Muscle layer of colon (tissue), 2 donors: ENCODE data around the gene RBM4.

ENCODE experiments used
- H3K27ac ChIP-seq: one replicate; pipeline ENCODE4 v1.7.0; 2013; ENCODE audit warnings: low read depth, mild to moderate bottlenecking, low read length, moderate library complexity
- H3K27me3 ChIP-seq, 2 donors: one replicate each; pipeline ENCODE4 v1.7.0; 2013; ENCODE audit warnings: low read length in 2 of 2, mild to moderate bottlenecking in 2 of 2; ENCODE audit not compliant: insufficient read depth in 2 of 2, control insufficient read depth in 1 of 2
- H3K36me3 ChIP-seq: one replicate; pipeline ENCODE4 v1.7.0; 2013; ENCODE audit warnings: mild to moderate bottlenecking, low read length; ENCODE audit not compliant: insufficient read depth
- H3K4me1 ChIP-seq: one replicate; pipeline ENCODE4 v1.7.0; 2013; ENCODE audit warnings: mild to moderate bottlenecking, low read length; ENCODE audit not compliant: insufficient read depth
- H3K4me3 ChIP-seq, 2 donors: one replicate each; pipeline ENCODE4 v1.7.0; 2013; ENCODE audit warnings: low read length in 2 of 2, low read depth in 1 of 2, mild to moderate bottlenecking in 1 of 2, moderate library complexity in 1 of 2
- H3K9ac ChIP-seq: one replicate; pipeline ENCODE4 v1.7.0; 2013; ENCODE audit warnings: low read length
- H3K9me3 ChIP-seq: one replicate; pipeline ENCODE4 v1.7.0; 2013; ENCODE audit warnings: mild to moderate bottlenecking, low read length
- donor health status: abdominal sarcoma.
- donor health status: Adenocarcinoma of cecum.

Gene RBM4

DNA sequence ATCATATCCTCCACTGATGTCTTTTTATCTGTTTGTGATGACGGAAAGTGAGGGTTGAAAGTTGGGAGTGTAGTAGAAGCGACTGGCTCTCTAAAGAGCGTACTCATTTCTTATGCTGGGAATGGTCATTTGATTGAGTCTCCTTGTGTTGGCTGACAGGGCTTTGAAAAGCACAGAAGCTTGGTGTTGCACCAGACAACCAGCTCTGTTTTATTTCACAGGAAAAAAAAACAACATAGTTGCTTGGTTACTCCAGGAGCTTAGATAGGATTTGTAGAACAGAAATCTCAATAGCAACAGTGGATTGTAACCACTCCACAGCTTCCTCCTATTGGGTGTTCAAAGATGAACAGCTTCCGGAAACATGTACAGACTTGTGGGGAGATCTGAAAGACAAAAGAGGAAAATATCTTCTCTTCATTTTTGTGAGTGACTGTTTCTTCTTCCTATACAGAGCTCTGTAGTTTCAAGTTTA, 19.4 kb upstream of the RBM4 start:
- H3K36me3 ChIP-seq, result peaks cover 24% of the 10 kb centered on the region
- peak overlapping the region; percentile 91 for H3K27ac ChIP-seq
- H3K27me3 ChIP-seq, result no peaks in the 10 kb centered on the region
- peaks cover 61% of the 10 kb centered on the region for H3K4me1 ChIP-seq
- H3K9ac ChIP-seq, result peak overlapping the region; percentile 91
- no peaks in the 10 kb centered on the region for H3K9me3 ChIP-seq
- peak overlapping the region; percentile 92 to 94 for H3K4me3 ChIP-seq

DNA sequence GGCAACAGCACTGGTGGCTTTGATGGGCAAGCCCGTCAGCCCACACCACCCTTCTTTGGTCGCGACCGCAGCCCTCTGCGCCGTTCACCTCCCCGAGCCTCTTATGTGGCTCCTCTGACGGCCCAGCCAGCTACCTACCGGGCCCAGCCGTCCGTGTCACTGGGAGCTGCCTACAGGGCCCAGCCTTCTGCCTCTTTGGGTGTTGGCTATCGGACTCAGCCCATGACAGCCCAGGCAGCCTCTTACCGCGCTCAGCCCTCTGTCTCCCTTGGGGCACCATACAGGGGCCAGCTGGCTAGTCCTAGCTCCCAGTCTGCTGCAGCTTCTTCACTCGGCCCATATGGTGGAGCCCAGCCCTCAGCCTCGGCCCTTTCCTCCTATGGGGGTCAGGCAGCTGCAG, 14.1 kb upstream of the RBM4 start:
- Histone ChIP-seq H3K36me3 (peaks cover 67% of the 10 kb centered on the region), H3K4me1 (peaks cover 70% of the 10 kb centered on the region), H3K27me3 (no peaks in the 10 kb centered on the region), H3K9me3 (no peaks in the 10 kb centered on the region), H3K27ac (peak overlapping the region; percentile 4), H3K4me3 (no peak overlapping the region), H3K9ac (no peak overlapping the region)

DNA sequence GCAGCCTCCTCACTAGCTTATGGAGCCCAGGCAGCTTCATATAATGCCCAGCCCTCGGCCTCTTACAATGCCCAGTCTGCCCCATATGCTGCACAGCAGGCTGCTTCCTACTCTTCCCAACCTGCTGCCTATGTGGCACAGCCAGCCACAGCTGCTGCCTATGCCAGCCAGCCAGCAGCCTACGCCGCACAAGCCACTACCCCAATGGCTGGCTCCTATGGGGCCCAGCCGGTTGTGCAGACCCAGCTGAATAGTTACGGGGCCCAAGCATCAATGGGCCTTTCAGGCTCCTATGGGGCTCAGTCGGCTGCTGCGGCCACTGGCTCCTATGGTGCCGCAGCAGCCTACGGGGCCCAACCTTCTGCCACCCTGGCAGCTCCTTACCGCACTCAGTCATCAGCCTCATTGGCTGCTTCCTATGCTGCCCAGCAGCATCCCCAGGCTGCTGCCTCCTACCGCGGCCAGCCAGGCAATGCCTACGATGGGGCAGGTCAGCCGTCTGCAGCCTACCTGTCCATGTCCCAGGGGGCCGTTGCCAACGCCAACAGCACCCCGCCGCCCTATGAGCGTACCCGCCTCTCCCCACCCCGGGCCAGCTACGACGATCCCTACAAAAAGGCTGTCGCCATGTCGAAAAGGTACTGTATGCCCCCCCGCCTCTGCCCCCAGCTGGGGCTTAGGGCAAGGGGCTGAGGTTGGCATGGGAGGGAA, 13.3 kb upstream of the RBM4 start:
- no peaks in the 10 kb centered on the region for H3K27me3 ChIP-seq

DNA sequence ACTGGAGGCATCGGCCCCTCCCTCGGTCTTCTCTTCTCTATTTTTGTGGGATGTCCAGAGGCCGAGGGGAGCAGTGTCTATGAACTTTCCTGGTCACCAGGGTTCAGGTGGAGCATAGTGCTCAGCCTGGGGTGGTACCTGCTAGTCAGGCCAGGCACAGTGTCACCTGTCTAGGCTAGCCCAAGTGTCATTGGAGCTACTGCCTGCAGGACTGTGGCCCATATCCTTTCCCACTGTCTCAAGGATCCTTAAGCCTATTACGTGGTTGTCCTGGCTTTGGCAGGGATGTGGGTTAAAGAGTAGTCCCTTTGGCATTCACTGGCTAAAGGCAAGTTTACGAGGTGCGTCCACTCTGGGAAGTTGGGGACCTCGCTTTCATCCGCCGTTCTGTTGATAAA, 12.8 kb upstream of the RBM4 start:
- Histone ChIP-seq H3K36me3 (peaks cover 70% of the 10 kb centered on the region), H3K4me3 (no peak overlapping the region), H3K27ac (no peak overlapping the region), H3K9ac (no peak overlapping the region), H3K27me3 (no peaks in the 10 kb centered on the region), H3K4me1 (peaks cover 60% of the 10 kb centered on the region), H3K9me3 (no peaks in the 10 kb centered on the region)

More for the DNA sequence above, 13.3 kb upstream of the RBM4 start:
- H3K4me1 ChIP-seq, result peaks cover 64% of the 10 kb centered on the region
- H3K9me3 ChIP-seq, result no peaks in the 10 kb centered on the region
- H3K4me3 ChIP-seq, result no peak overlapping the region
- peaks cover 70% of the 10 kb centered on the region for H3K36me3 ChIP-seq
- H3K9ac ChIP-seq, result no peak overlapping the region
- no peak overlapping the region for H3K27ac ChIP-seq

DNA sequence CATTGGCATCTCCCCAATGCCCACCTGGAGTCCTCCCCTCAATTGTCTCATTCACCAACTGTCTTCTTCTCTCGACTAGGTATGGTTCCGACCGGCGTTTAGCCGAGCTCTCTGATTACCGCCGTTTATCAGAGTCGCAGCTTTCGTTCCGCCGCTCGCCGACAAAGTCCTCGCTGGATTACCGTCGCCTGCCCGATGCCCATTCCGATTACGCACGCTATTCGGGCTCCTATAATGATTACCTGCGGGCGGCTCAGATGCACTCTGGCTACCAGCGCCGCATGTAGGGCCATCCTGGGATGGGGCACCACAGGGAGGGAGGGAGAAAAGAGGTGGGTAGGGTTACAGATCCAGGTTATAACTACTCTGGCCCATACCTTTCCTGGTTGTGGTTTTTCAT, 12.1 kb upstream of the RBM4 start:
- Histone ChIP-seq H3K36me3 (peaks cover 70% of the 10 kb centered on the region), H3K9me3 (no peaks in the 10 kb centered on the region), H3K4me1 (peaks cover 54% of the 10 kb centered on the region), H3K4me3 (no peak overlapping the region), H3K27me3 (no peaks in the 10 kb centered on the region), H3K27ac (no peak overlapping the region), H3K9ac (no peak overlapping the region)

DNA sequence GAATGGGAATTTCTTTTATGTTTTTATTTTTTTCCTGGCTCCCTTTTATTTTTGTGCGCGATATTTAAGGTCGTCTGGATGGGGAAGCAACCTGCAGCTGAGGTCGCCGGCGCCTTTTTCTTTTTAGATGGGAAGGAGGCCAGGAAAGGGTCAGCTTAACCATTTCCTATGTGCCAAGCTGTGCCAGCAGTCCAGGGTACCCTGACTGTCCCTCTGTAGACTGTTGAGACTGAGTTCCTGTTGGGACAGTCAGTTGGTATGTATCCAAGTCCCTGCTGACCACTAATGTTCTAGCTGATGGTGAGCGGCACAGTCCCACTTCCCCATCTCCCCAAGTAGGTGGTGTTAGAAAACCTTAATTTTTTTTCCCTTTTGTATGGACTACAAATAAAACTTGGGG, 11.6 kb upstream of the RBM4 start:
- H3K27me3 ChIP-seq, result no peaks in the 10 kb centered on the region
- H3K4me1 ChIP-seq, result peaks cover 52% of the 10 kb centered on the region
- peaks cover 70% of the 10 kb centered on the region for H3K36me3 ChIP-seq
- no peak overlapping the region for H3K4me3 ChIP-seq
- no peak overlapping the region for H3K9ac ChIP-seq
- no peaks in the 10 kb centered on the region for H3K9me3 ChIP-seq
- H3K27ac ChIP-seq, result no peak overlapping the region

DNA sequence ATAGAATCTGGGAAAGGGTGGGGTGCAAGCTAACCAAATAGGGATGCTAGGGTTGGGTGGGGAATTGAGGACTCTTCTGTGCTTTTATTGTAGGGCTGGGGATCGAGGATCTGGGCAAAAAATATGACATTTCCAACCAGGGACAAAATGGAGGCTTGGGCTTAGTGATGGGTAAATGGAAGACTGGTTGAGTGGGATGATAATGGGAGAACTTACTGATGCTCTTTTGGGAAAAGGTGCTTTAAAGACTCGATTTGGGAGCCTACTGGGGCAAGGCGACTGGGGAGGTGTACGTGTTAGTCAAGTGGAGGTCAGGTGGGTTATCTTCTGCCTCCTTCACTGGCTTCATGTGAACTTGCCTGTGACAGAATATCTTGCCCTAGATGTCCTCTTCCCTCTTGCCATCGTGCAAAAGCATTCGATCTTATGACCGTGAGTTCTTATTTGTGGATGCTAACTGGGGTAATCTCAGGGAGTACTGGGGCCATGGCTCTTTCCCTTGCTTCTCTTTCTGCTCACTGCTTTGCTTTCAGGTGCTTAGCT, 10.4 kb upstream of the RBM4 start:
- Histone ChIP-seq H3K9ac (no peak overlapping the region), H3K27ac (no peak overlapping the region), H3K4me1 (peaks cover 46% of the 10 kb centered on the region), H3K4me3 (no peak overlapping the region), H3K36me3 (peaks cover 63% of the 10 kb centered on the region), H3K9me3 (no peaks in the 10 kb centered on the region), H3K27me3 (no peaks in the 10 kb centered on the region)

DNA sequence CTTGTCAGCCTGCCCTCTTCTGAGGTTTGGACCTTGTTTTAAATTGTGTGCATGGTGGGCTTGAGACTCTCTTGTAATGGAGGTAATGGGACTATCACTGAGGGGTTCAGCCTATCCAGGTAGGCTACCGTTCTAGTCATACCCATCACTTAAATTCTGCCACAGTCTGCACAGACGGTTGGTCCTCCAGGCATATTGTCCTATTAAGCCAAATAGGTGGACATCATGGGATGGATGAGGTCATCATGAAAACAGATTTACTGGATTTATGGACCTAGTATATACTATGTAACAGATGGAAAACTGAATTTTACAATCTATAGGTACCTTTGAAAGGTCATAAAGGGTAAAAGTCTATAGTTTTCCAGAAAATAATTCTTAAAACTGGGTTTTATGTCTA, 9.1 kb upstream of the RBM4 start:
- Histone ChIP-seq H3K4me3 (no peak overlapping the region), H3K36me3 (peaks cover 57% of the 10 kb centered on the region), H3K27ac (no peak overlapping the region), H3K9me3 (no peaks in the 10 kb centered on the region), H3K4me1 (peaks cover 34% of the 10 kb centered on the region), H3K9ac (no peak overlapping the region), H3K27me3 (no peaks in the 10 kb centered on the region)

DNA sequence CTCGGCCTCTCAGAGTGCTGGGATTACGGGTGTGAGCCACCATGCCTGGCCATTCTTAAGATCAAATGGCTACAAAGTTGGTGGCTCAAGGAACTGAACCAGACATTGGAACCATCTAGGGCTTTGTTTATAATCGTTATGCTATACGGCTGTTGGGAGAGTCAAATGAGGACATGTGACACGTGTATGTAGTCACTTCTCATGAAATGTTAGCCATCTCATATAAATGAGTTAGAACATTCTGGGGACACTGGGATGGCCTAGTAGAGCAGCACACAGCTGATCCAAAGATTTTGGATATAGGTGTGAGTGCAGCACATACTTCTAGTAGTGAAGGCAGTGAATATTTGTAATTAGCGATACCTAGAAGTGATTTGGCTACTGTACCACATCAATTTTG, 6.6 kb upstream of the RBM4 start:
- Histone ChIP-seq H3K36me3 (peaks cover 32% of the 10 kb centered on the region), H3K27ac (no peak overlapping the region), H3K4me1 (peaks cover 25% of the 10 kb centered on the region), H3K4me3 (no peak overlapping the region), H3K9ac (no peak overlapping the region), H3K9me3 (no peaks in the 10 kb centered on the region), H3K27me3 (no peaks in the 10 kb centered on the region)

DNA sequence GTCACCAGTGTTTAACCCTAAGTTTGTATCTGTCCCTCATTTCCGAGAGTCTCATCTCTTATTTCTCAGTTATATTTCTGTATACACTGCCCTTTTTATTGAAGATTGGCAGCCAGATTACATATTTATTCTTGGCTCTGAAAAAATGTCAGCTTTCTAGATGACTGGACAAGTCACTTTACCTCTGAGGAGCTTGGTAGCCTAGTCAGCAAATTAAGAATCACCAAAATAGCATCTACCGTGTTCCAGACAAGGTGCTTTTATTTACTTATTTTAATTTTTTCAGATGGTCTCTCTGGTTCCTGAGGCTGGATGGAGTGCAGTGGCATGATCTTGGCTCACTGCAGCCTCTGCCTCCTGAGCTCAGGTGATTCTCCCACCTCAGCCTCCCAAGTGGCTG, 5.6 kb upstream of the RBM4 start:
- H3K27me3 ChIP-seq, result no peaks in the 10 kb centered on the region
- H3K4me1 ChIP-seq, result peaks cover 27% of the 10 kb centered on the region
- peaks cover 21% of the 10 kb centered on the region for H3K36me3 ChIP-seq
- no peak overlapping the region for H3K9ac ChIP-seq
- no peak overlapping the region for H3K4me3 ChIP-seq
- no peak overlapping the region for H3K27ac ChIP-seq
- no peaks in the 10 kb centered on the region for H3K9me3 ChIP-seq

DNA sequence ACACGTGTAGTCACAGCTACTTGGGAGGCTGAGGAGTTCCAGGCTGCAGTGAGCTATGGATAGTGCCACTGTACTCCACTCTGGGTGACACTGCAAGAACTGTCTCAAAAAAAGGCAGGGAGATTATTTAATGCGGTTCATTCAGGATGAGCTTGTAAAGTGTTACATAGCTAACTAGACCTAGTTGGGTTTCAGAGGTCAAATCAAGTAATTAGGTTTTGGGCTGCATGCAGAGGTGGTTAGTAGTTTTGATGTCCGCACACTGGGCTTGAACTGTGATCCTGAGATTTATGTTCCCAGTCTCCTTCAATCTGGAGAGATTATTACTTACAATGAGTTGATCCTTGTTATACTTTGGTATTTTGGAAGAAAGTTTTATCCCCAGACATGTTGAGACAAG, 2.1 kb upstream of the RBM4 start:
- Histone ChIP-seq H3K4me1 (peaks cover 51% of the 10 kb centered on the region), H3K9me3 (no peaks in the 10 kb centered on the region), H3K27ac (no peak overlapping the region)

More for the DNA sequence above, 2.1 kb upstream of the RBM4 start:
- H3K36me3 ChIP-seq, result peaks cover 17% of the 10 kb centered on the region
- no peak overlapping the region for H3K9ac ChIP-seq
- H3K27me3 ChIP-seq, result no peaks in the 10 kb centered on the region
- H3K4me3 ChIP-seq, result no peak overlapping the region
